PFSK-1 (cell line): Measurements from ENCODE around the gene LMF2.

ENCODE experiments used
- FOXP2 ChIP-seq: optimal IDR thresholded peaks from 2 replicates; pipeline ENCODE3; 2011; ENCODE audit warnings: borderline replicate concordance, control low read depth, inconsistent platforms; ENCODE audit not compliant: insufficient read depth; ENCODE audit errors: extremely low read length, extremely low read depth
- POLR2AphosphoS5 ChIP-seq: IDR thresholded peaks from 2 replicates; pipeline ENCODE4 v1.6.1; 2012; ENCODE audit warnings: low read depth, mild to moderate bottlenecking, control low read depth, low read length, moderate library complexity
- SIN3A ChIP-seq: IDR thresholded peaks from 2 replicates; pipeline ENCODE4 v1.6.1; 2012; ENCODE audit warnings: mild to moderate bottlenecking, low read length, moderate library complexity, borderline replicate concordance; ENCODE audit not compliant: insufficient read depth
- TAF1 ChIP-seq: IDR thresholded peaks from 2 replicates; pipeline ENCODE4 v1.6.1; 2012; ENCODE audit warnings: low read length, control low read depth, borderline replicate concordance; ENCODE audit not compliant: insufficient read depth
- TF ChIP-seq, protein P1 (sequence below), 2 experiments: IDR thresholded peaks; 2 replicates each; pipeline versions ENCODE4 v1.6.1 to v1.8.0; 2011 to 2012; ENCODE audit warnings: low read depth in 2 of 2, low read length in 2 of 2, control low read depth in 1 of 2, inconsistent platforms in 1 of 2, mild to moderate bottlenecking in 1 of 2, moderate library complexity in 1 of 2; ENCODE audit not compliant: insufficient read depth in 1 of 2

The LMF2 gene

GRCh38 chr22:50467773-50468440 is 39.6 kb downstream of the LMF2 start:
- TF ChIP-seq POLR2AphosphoS5: no peak
- TF ChIP-seq, protein P1, sequence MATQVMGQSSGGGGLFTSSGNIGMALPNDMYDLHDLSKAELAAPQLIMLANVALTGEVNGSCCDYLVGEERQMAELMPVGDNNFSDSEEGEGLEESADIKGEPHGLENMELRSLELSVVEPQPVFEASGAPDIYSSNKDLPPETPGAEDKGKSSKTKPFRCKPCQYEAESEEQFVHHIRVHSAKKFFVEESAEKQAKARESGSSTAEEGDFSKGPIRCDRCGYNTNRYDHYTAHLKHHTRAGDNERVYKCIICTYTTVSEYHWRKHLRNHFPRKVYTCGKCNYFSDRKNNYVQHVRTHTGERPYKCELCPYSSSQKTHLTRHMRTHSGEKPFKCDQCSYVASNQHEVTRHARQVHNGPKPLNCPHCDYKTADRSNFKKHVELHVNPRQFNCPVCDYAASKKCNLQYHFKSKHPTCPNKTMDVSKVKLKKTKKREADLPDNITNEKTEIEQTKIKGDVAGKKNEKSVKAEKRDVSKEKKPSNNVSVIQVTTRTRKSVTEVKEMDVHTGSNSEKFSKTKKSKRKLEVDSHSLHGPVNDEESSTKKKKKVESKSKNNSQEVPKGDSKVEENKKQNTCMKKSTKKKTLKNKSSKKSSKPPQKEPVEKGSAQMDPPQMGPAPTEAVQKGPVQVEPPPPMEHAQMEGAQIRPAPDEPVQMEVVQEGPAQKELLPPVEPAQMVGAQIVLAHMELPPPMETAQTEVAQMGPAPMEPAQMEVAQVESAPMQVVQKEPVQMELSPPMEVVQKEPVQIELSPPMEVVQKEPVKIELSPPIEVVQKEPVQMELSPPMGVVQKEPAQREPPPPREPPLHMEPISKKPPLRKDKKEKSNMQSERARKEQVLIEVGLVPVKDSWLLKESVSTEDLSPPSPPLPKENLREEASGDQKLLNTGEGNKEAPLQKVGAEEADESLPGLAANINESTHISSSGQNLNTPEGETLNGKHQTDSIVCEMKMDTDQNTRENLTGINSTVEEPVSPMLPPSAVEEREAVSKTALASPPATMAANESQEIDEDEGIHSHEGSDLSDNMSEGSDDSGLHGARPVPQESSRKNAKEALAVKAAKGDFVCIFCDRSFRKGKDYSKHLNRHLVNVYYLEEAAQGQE (IDR thresholded peaks at IDR 0.05; ENCODE audit: insufficient read depth in 1 of 2, low read depth in 2 of 2, low read length in 2 of 2): no peak
- no peak for TF ChIP-seq FOXP2
- TF ChIP-seq TAF1: no peak
- TF ChIP-seq SIN3A: no peak

- TF ChIP-seq TAF1: no peak
- TF ChIP-seq SIN3A: no peak
- TF ChIP-seq, protein P1 (IDR thresholded peaks at IDR 0.05; ENCODE audit: insufficient read depth in 1 of 2, low read depth in 2 of 2, low read length in 2 of 2): no peak
- TF ChIP-seq POLR2AphosphoS5: no peak
- TF ChIP-seq FOXP2: no peak
These were observed 40.2 kb downstream of the LMF2 start for GRCh38 chr22:50467341-50467740.

DNA sequence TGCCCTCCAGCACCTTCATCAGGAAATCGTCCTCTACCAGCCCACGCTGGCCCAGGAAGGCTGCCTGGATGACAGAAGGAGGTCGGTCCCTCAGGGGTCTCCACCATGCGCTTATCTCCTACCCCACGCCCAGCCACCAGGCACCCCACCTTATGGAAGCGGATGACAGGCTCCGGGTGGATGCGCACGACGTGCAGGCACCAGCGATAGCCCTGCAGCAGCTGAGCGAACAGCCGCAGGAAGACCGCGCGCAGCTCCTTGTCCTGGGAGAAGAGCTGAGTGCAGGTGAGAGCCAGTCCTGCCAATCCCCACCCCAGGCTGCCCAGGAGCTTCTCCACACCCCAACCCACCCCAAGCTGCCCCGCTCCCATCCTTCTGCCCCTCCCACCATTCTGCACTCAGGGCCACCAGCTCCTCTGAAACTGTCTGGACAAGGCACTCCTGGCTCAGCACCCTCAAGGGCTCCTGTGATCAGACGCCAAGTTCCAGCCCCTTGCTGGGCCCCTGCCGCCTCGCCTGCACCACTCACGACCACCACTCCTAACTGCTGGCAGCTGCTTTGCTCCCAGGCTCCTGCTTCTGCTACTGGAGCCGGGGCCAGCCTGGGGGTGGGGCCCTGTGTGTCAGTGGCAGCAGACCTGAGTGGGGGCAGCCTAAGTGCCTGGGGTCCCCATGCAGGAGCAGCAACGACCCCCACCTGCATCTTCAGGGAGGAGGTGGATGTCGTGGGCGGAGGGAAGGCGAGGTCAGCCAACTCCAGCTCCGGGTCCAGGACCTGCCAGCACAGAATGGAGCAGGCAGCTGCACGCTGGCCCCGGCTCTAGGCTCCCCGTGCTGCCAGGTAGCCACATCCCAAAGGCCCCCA is 42.2 kb downstream of the LMF2 start:
- TF ChIP-seq TAF1 (no peak), POLR2AphosphoS5 (no peak), SIN3A (no peak), FOXP2 (no peak)
- TF ChIP-seq, protein P1 (IDR thresholded peaks at IDR 0.05; ENCODE audit: insufficient read depth in 1 of 2, low read depth in 2 of 2, low read length in 2 of 2): no peak

GRCh38 chr22:50464451-50464850 is 43.1 kb downstream of the LMF2 start:
- no peak for TF ChIP-seq FOXP2
- TF ChIP-seq SIN3A: no peak
- TF ChIP-seq TAF1: no peak
- TF ChIP-seq POLR2AphosphoS5: no peak
- TF ChIP-seq, protein P1 (IDR thresholded peaks at IDR 0.05; ENCODE audit: insufficient read depth in 1 of 2, low read depth in 2 of 2, low read length in 2 of 2): no peak
